Activated naive CD4-positive, alpha-beta T cell treated with anti-CD3 and anti-CD28 coated beads, Interleukin-2, amount 50 U/mL, for 16 hours (primary cell): ENCODE measurements around the gene TUT7.

Experiments
- DNase-seq: peaks from one replicate; pipeline ENCODE4 v3.0.0-alpha.2; 2020

Gene TUT7

DNA sequence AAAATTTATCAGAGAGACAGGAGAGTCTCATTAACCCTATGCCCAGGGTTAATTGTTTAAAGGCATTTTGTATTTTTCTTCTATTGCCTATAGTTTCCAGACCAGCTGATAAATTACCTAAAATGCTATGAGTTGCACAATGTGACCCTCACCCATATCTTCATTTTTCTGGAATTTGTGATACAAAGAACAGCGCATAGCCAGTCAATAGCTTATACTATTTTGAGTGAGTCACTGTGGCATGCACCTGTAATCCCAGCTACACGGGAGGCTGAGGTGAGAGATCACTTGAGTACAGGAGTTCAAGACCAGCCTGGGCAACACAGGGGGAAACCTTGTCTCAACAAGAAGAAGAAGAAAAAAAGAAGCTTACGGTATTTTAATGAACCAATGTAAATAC, 97.6 kb downstream of the TUT7 start:
- no peak for DNase-seq

DNA sequence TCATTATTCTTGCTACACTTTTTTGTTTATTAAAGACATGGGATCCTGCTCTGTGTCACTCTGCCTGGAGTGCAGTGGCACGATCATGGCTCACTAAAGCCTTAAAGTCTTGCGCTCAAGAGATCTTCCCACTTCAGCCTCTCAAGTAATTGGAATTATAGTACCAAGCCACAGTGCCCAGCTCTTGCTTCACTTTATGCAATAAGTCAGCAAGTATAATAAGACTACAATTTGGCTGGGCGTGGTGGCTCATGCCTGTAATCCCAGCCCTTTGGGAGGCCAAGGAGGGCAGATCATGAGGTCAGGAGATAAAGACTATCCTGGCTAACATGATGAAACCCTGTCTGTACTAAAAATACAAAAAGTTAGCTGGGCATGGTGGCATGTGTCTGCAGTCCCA, 100.6 kb downstream of the TUT7 start:
- DNase-seq = no peak

DNA sequence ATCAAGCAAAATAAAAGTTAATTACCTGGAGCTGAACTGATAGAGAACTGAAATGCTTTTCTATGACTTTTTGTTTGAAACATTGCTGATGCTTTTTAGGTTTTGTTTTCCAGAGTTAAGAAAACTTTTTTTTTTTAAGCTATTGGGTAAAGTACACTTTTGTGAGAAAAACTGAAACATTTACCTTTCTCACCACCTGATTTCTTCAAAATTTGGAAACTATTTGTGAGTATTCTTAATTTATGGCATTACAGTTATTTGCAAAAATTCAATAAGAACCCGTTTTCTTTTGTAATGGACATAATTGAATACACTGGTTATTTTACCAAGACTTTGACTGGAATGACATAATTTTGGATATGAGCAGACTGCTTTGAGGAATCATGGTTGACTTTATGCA, 101.3 kb downstream of the TUT7 start:
- DNase-seq = no peak

- DNase-seq = no peak
Observed at GRCh38 chr9:86250123-86250522, 104.1 kb downstream of the TUT7 start.

DNA sequence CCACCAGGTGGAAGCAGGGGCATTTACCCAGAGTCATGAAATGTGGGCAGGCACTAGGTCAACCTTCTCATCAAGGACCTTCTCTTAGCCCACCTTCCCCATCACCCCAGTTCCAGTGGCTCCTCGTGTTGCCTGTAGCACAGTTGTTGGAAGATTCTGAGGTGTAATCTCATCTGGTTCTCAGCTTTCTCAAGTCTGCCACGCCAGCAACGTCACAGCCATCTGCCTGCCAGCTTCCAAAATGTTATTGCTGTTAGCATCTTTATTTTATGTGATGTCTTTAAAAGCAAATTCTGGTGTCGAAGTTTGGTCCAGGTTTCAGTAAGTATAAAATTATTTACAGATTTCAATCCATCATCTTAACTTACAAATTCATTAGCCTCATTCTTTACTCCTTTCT, 105.5 kb downstream of the TUT7 start:
- DNase-seq = no peak

- no peak for DNase-seq
Observed at GRCh38 chr9:86246752-86247161, 107.5 kb downstream of the TUT7 start.

GRCh38 chr9:86242071-86242470, 112.1 kb downstream of the TUT7 start:
- DNase-seq = no peak

- no peak for DNase-seq
Observed at GRCh38 chr9:86241216-86241615, 113.0 kb downstream of the TUT7 start.

GRCh38 chr9:86238861-86239770, 115.1 kb downstream of the TUT7 start:
- DNase-seq = no peak
